GM04504 (cell line): ENCODE results near the gene KCNS1.
"Not testable (repeated sequence)": the region's sequence is repeated elsewhere in the genome, so short reads cannot be mapped to it uniquely, and the experiment has no call there.

Experiments used
- DNase-seq: peaks from one replicate; pipeline ENCODE4 v3.0.0-alpha.2; 2012; ENCODE audit warnings: low read depth

The KCNS1 gene

DNA sequence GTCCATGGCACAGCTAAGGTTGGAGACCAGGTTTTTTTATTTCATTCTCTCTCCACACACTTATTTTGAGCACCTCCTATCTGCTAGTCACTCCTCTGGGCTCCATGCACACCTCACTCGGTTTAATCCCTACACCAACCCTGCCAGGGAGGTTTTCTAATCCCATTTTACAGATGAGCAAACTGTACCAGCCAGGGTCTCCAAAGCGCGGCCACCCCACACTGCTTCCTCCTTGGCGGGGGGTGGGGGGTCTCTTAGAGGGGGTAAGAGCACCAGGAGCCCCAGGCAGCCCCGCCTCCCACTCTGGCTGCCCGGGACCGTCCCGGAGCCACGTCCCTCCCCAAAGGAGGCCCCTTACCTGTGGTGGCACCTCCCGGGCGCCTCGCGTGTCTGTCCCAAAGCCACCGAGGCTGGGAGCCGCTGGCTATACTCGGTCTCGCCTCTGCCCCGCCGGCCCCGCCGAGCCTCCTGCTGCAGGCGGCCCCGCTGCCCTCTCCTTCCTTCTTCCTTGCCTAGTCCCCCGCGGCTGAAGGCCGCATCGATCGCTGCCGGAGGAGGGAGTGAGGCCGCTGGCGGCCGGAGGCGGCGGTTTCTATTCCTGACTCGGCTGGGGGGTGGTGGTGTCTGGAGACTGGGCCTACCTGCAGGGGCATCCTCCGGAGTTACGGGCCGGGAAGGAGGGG is at the start of gene KCNS1:
KCNS1 (minus strand) TSS at position 565 of the 683 bp plus-strand sequence. CDS start 1,891 bp downstream, outside the sequence.
- DNase-seq: no peak

DNA sequence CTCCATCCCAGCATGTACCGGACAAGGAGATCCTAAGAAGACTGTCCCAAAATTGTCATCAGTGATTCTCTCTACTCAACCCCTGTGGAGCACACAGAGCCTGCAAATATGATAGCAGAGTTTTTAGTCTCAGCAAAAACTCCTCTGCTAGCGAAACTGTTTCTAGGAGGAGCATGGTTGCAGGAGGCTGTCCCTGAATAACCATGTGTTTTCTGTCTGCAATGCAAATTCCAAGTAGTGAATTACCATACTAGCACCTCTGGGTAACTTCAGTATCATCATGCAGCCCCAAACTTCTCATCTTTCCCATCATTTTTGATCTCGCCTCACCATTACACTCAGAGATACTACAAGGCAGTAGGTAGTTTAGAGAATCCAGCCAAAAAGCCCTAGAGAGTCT is 48.1 kb upstream of the KCNS1 start:
- DNase-seq: no peak

DNA sequence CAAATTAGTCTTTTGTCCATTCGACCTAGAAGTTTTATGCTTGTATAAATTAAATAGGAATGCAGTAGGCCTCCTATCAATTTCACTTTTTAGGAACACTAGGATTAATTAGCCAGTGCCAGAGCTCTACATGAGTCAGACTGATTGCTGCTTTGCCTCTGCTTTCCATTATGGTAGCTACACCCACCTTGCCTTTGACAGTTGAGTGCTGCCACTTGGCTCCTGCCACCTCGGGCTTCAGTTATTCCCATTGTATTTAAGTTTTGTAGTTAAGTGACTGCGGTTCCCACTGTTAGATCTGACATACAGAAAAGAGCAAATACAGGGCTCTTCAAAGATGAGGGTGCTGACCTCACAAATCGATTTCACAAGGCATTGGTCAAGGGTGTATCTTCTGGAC is 39.9 kb upstream of the KCNS1 start:
- no peak for DNase-seq

DNA sequence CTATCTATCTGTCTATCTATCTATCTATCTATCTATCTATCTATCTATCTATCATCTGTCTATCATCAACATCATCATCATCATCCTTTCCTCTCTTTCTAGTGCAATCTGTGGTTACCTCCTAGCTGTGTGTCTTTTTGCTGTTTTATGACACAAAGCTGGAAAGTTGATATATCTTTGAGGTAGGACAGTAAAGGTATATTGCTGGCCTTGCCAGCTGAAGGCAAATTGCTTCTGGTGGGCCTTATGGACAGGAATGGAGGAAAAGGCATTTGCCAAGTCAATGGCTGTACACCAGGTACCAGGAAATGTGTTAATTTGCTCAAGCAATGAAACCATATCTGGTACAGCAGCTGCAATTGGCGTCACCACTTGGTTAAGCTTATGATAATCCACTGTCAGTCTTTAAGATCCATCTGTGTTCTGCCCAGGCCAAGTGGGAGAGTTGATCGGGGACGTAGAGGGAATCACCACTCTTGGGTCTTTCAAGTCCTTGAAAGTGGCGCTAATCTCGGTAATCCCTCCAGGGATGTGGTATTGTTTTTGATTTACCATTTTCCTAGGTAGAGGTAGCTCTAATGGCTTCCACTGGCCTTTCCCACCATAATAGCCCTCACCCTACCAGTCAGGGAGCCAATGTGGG is 38.9 kb upstream of the KCNS1 start:
- not testable (repeated sequence) for DNase-seq

- DNase-seq: no peak
These were observed 37.8 kb upstream of the KCNS1 start for GRCh38 chr20:45138561-45139300.

GRCh38 chr20:45136911-45137310 is 36.0 kb upstream of the KCNS1 start:
- no peak for DNase-seq

GRCh38 chr20:45128099-45128498 is 27.2 kb upstream of the KCNS1 start:
- no peak for DNase-seq

DNA sequence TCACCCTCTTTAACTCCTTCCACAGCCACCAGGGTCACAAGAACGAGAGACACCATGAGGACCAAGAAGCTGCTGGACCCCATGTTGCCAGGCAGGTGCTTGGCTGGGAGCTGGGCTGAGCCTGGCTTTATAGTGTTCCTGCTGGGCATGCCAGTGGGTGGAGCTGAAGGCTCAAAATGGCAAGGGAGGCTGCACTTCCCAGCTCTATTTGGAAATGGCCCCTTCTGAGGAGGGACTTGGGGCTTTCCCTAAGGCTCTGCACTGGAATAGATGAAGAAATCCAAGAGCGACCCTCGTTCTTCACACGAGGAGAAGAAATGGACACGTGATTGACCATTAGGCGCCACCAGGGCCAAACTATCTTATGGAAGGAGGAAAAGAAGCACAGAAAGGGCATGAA is 23.4 kb upstream of the KCNS1 start, which contains the start of gene WFDC12:
WFDC12 (minus strand) TSS at position 101 of the 400 bp plus-strand sequence; CDS start at position 83, 18 bp downstream.
- no peak for DNase-seq

GRCh38 chr20:45121388-45121787 is 20.5 kb upstream of the KCNS1 start:
- DNase-seq: no peak

DNA sequence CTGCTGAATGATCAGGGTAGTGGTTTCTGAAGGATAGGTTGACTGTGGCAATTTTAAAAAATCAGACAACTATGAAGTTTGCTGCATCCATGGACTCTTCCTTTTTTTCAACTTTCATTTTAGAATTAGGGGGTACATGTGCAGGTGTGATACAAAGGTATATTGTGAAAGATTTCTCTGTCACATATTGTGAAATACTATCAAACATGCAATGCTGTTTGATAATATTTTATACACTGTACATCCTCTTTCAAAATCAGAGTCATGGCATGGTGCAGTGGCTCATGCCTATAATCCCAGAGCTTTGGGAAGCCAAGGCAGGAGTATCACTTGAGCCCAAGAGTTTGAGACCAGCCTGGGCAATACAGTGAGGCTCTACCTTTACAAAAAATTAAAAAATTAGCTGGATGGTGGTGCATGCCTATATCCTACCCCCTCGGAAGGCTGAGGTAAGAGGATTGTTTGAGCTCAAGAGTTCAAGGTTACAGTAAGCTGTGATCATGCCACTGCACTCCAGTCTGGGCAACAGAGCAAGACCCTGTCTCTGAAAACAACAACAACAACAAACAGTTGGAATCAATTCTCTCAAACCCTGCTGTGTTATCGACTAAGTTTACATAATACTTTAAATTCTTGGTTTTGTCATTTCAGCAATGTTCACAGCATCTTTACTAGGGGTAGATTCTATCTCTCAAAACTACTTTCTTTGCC is 18.8 kb upstream of the KCNS1 start:
- no peak for DNase-seq

- DNase-seq: no peak
These were observed 17.1 kb upstream of the KCNS1 start for GRCh38 chr20:45118028-45118427.

DNA sequence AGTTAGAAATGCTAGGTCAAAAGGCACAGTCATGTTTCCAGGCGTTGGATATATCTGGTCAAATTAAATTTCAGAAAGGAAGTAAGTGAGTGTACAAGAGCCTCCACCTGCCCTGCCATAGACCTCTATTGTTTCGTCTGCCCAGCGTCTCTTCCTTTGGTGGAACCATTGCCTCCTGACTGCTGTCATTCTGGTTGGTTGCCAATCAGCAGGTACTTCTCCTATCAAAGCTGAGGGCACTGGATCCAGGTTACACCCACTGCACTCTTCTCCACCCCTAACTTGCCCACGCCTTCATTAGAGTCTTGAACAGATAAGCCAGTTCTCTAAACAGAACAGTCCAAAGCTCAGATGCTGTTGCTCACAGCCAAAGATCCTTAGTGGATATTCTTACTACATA is 16.7 kb upstream of the KCNS1 start:
- no peak for DNase-seq

- DNase-seq: no peak
These were observed 14.9 kb upstream of the KCNS1 start for GRCh38 chr20:45115829-45116228.

DNA sequence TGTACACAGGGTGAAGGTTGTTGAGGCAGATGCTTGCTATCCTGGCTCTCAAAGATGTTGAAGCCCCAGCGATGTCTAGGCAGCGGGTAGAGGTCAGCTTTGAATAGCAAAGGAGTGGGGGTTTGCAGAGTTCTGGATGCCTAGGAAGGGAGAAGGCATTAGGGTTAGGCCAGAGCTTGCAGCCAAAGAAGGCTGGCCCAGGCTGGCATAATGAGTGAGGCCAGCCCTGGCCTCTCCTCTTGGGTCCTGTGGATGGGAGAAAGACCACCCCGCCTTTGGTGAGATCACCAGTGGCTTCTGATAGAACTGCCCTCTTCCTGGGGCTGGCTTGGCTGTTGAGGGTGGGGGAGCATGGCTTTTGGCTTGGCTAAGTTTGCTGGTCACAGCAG is 14.5 kb upstream of the KCNS1 start:
- DNase-seq: no peak

GRCh38 chr20:45114465-45115385 is 13.8 kb upstream of the KCNS1 start, which contains the start of gene WFDC5:
WFDC5 (minus strand) TSS chr20:45115174; CDS start chr20:45115083, 91 bp downstream.
- DNase-seq: no peak

DNA sequence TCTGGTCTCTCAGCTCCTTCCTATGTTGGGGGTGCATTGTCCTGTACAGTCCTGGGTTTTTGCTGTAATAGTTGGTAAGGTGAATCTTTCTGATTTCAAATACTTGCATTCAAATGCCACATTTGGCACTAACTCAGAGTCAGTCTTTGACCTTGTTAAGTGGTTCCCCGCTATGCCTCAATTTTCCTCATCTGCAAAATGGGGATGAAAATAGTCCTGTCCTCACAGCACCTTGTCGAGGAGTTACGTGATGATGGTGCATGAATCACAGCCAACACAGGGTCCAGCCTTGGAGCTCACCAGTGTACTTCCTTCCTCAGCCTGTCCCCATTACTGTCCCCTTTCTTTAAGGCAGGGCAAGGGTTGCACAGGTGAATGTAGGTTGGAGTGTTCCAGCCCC is 12.9 kb upstream of the KCNS1 start:
- no peak for DNase-seq

DNA sequence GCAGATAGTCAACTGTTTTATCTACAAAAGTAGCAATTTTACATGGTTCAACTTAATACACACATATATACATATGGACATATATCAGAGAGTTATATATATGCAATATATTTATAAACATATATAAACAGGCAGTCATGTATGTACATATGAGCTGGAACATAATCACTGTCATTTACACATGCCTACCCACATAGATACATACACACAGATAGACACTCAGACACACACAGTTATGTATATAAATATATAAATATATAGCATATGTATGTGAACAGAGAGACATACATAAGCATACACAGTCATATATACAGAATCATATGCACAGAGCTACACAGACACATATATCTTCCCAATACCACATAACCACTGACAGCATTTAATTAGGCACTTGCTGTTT is 11.8 kb upstream of the KCNS1 start:
- DNase-seq: no peak

- no peak for DNase-seq
These were observed 11.0 kb upstream of the KCNS1 start for GRCh38 chr20:45111799-45112471.

DNA sequence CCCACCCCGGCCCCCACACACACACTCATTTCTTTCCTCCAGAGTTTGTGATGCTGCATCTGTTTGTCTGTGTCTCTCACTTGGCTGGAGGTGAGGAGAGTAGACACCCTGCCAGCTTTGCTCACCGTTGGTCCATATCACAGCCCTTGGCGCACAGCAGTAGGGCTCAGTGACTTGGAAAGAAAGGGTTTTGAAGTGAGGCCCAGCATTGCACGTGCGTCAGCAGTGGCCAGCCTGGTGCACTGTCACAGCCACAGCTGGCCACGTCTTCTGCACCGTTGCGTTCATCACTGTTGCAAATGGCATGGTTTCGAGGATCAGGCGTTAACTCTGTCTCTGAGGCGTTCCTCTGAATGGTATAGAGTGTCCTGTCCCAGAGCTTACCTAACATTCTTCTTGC is 10.4 kb upstream of the KCNS1 start:
- DNase-seq: no peak

- DNase-seq: no peak
These were observed 9.4 kb upstream of the KCNS1 start for GRCh38 chr20:45110301-45110700.

GRCh38 chr20:45109634-45110033 is 8.7 kb upstream of the KCNS1 start:
- no peak for DNase-seq
